Astrocyte (in vitro differentiated cells and primary cell): Measurements from ENCODE around the gene STAT1.

Source experiments
- EZH2 ChIP-seq: IDR thresholded peaks from 2 replicates; pipeline ENCODE4 v1.6.1; 2012; ENCODE audit warnings: mild to moderate bottlenecking, low read length, inconsistent platforms; ENCODE audit not compliant: insufficient read depth
- TF ChIP-seq, protein P1 (sequence below): IDR thresholded peaks from 2 replicates; pipeline ENCODE4 v1.5.1; 2011; ENCODE audit warnings: low read depth, mild to moderate bottlenecking, inconsistent platforms, low read length, moderate library complexity; ENCODE audit not compliant: insufficient read depth

DNA sequence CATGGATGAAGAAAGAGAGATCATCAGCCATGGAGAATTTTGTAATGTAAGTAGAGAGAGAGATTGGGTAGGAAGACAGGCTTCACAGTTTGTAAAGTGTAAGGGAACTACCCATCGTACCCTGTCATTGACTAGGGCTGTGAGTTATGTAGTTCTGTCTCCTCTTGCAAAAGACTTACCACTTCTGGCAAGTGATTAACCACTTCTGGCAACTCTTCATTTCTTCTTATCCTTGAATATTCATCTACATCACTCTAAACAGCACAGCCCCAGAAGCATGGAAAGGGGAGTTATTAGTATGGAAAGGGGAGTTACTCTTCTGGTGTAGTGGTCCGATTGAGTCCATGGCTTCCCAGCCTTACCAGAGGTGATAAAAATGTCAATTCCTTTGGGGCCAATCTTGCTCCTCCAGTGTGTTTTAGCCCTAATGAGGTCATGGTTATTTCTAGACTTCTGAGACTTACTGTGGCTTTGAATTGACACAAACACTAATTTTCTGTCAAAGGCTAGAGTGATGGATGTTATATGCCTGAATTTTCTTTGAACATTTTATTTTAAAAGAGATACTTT lies 52.0 kb downstream of the STAT1 start:
- TF ChIP-seq, protein P1, sequence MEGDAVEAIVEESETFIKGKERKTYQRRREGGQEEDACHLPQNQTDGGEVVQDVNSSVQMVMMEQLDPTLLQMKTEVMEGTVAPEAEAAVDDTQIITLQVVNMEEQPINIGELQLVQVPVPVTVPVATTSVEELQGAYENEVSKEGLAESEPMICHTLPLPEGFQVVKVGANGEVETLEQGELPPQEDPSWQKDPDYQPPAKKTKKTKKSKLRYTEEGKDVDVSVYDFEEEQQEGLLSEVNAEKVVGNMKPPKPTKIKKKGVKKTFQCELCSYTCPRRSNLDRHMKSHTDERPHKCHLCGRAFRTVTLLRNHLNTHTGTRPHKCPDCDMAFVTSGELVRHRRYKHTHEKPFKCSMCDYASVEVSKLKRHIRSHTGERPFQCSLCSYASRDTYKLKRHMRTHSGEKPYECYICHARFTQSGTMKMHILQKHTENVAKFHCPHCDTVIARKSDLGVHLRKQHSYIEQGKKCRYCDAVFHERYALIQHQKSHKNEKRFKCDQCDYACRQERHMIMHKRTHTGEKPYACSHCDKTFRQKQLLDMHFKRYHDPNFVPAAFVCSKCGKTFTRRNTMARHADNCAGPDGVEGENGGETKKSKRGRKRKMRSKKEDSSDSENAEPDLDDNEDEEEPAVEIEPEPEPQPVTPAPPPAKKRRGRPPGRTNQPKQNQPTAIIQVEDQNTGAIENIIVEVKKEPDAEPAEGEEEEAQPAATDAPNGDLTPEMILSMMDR, result no peak
- no peak for TF ChIP-seq EZH2
